Superior temporal gyrus (tissue), 1 donor: Measurements from ENCODE around the gene GJB1.

Source experiments
- DNase-seq: peaks from one replicate; pipeline ENCODE4 v3.0.0-alpha.2; 2016; ENCODE audit errors: extremely low spot score

Gene GJB1

GRCh38 chrX:71214604-71215337 is 8.3 kb upstream of the GJB1 start:
- no peak for DNase-seq

- DNase-seq: no peak
These were observed 7.6 kb upstream of the GJB1 start for GRCh38 chrX:71215338-71215912.

- DNase-seq: no peak
These were observed 6.5 kb upstream of the GJB1 start for GRCh38 chrX:71216485-71216884.

GRCh38 chrX:71217298-71217697 is 5.7 kb upstream of the GJB1 start:
- DNase-seq: no peak

GRCh38 chrX:71221145-71221544 is 1.9 kb upstream of the GJB1 start:
- no peak for DNase-seq

GRCh38 chrX:71224098-71224708 is 1.2 kb downstream of the GJB1 start:
- DNase-seq: no peak

GRCh38 chrX:71225009-71225408 is 2.0 kb downstream of the GJB1 start:
- no peak for DNase-seq

GRCh38 chrX:71225676-71226075 is 2.7 kb downstream of the GJB1 start:
- no peak for DNase-seq

- DNase-seq: no peak
These were observed 4.5 kb downstream of the GJB1 start for GRCh38 chrX:71227370-71228062.

- DNase-seq: no peak
These were observed 5.1 kb downstream of the GJB1 start for GRCh38 chrX:71228063-71228642.

- DNase-seq: no peak
These were observed 12.5 kb downstream of the GJB1 start for GRCh38 chrX:71235482-71235881.

GRCh38 chrX:71236836-71237235 is 13.8 kb downstream of the GJB1 start:
- DNase-seq: no peak

- no peak for DNase-seq
These were observed 16.8 kb downstream of the GJB1 start for GRCh38 chrX:71239781-71240180.

GRCh38 chrX:71241301-71241700 is 18.3 kb downstream of the GJB1 start:
- no peak for DNase-seq

- DNase-seq: no peak
These were observed 21.5 kb downstream of the GJB1 start for GRCh38 chrX:71244359-71245128.

GRCh38 chrX:71245159-71245558 is 22.1 kb downstream of the GJB1 start:
- no peak for DNase-seq

- no peak for DNase-seq
These were observed 27.8 kb downstream of the GJB1 start for GRCh38 chrX:71250841-71251240.

- DNase-seq: no peak
These were observed 28.5 kb downstream of the GJB1 start for GRCh38 chrX:71251466-71251973.

- no peak for DNase-seq
These were observed 29.2 kb downstream of the GJB1 start for GRCh38 chrX:71252221-71252620.

- peak; percentile 13 for DNase-seq
These were observed 30.4 kb downstream of the GJB1 start for GRCh38 chrX:71253253-71254091.
